ENCODE measurements around the gene CD151. TPM values are rescaled to one million over a fixed set of nuclear protein-coding genes. Genes with fewer than 3 reads are reported as not detected.

Gene CD151
- total RNA-seq, 1 experiment from 2014 or later: 296 TPM

DNA sequence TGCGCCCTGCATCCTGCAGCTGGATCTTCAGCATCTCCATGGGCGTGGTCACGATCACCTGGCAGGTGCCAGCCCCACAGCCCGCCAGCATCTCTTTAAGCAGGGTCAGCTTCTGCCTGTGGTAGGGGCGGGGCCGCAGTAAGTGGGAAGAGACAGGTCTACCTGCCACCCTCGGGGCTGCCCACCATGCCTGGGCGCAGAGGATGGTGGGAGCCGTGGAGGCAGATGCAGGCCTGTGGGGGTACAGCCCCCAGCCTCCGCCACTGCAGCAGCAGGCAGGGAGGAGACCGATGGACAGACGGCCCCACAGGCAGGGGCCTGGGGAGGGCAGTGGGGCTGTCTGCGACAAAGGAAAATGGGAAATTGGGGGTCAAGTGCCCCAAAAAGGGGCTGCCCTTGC is 39.9 kb upstream of the CD151 start (continued):
- no peak for TF ChIP-seq SP1 (IDR thresholded peaks at IDR 0.05; ENCODE audit: low read depth)
- TF ChIP-seq JUND (IDR thresholded peaks at IDR 0.05): no peak
- no peak for TF ChIP-seq CBX3 (IDR thresholded peaks at IDR 0.05; ENCODE audit: low read depth)
- no peak for TF ChIP-seq SIN3A (IDR thresholded peaks at IDR 0.05; ENCODE audit: low read depth)
- no peak for TF ChIP-seq SRF (IDR thresholded peaks at IDR 0.05; ENCODE audit: low read depth)

DNA sequence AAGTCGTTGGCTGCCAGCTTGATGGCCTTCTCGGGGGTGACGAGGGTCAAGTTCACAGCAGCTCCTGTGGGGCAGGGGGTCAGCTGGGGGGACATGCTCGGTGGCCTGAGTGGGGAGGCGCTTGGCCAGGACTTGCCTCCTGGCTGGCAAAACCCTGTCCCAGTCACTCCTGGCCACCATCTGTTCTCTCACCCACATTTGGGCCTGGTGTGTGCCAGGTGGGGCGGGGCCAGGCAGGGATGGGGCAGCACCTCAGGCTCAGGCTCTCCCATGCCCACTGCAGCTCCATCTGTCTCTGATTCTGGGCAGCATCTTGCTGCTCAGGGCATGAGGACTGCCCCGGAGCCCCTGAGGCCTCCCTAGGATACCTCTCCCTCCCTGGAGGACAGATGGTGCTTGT is 39.2 kb upstream of the CD151 start:
- no peaks in the 10 kb centered on the region for H4K20me1 ChIP-seq (ENCODE audit: insufficient read depth)
- no peak overlapping the region for H3K4me3 ChIP-seq (replicated peaks in 1 of 2; ENCODE audit: low read depth in 1 of 2, low read length in 2 of 2)
- CTCF ChIA-PET: no interaction called here
- H3K27me3 ChIP-seq (ENCODE audit: insufficient read depth, low read length): no peaks in the 10 kb centered on the region
- RAD21 ChIA-PET (ENCODE audit: low non-redundant PET in 1 of 2, low total read pairs in 2 of 2, uncharacterized antibody in 2 of 2, unreplicated experiment in 2 of 2): no interaction called here
- intact Hi-C loops (cut with micrococcal nuclease): no loop called here
- peak overlapping the region; percentile 29; the same call in 1 of the 2 replicates for H3K27ac ChIP-seq (ENCODE audit: low read depth, low read length)
- no peak overlapping the region for H3K4me2 ChIP-seq (ENCODE audit: low read length)
- POLR2A ChIA-PET: no interaction called here
- no peak overlapping the region for H2AFZ ChIP-seq (ENCODE audit: low read depth, low read length, poor library complexity, severe bottlenecking)
- H3K9me3 ChIP-seq (ENCODE audit: control insufficient read depth in 1 of 2, insufficient read depth in 1 of 2, low read depth in 1 of 2, low read length in 2 of 2): no peaks in the 10 kb centered on the region
- no TSS peak for BruUV-seq (replicated peaks)
- DNase-seq (ENCODE audit: low read depth, low spot score) (no peak), ATAC-seq (no peak)
- TF ChIP-seq EGR1 (IDR thresholded peaks at IDR 0.05; ENCODE audit: low read depth) (no peak), SIN3A (IDR thresholded peaks at IDR 0.05; ENCODE audit: low read depth) (no peak), CBX3 (IDR thresholded peaks at IDR 0.05; ENCODE audit: low read depth) (no peak), FOSL1 (IDR thresholded peaks at IDR 0.05; ENCODE audit: low read depth) (no peak), EZH2 (IDR thresholded peaks at IDR 0.05) (no peak), RAD21 (IDR thresholded peaks at IDR 0.05; ENCODE audit: low read depth) (no peak), ZFX (IDR thresholded peaks at IDR 0.05) (no peak), SP1 (IDR thresholded peaks at IDR 0.05; ENCODE audit: low read depth) (no peak)
- TF ChIP-seq, protein P1, sequence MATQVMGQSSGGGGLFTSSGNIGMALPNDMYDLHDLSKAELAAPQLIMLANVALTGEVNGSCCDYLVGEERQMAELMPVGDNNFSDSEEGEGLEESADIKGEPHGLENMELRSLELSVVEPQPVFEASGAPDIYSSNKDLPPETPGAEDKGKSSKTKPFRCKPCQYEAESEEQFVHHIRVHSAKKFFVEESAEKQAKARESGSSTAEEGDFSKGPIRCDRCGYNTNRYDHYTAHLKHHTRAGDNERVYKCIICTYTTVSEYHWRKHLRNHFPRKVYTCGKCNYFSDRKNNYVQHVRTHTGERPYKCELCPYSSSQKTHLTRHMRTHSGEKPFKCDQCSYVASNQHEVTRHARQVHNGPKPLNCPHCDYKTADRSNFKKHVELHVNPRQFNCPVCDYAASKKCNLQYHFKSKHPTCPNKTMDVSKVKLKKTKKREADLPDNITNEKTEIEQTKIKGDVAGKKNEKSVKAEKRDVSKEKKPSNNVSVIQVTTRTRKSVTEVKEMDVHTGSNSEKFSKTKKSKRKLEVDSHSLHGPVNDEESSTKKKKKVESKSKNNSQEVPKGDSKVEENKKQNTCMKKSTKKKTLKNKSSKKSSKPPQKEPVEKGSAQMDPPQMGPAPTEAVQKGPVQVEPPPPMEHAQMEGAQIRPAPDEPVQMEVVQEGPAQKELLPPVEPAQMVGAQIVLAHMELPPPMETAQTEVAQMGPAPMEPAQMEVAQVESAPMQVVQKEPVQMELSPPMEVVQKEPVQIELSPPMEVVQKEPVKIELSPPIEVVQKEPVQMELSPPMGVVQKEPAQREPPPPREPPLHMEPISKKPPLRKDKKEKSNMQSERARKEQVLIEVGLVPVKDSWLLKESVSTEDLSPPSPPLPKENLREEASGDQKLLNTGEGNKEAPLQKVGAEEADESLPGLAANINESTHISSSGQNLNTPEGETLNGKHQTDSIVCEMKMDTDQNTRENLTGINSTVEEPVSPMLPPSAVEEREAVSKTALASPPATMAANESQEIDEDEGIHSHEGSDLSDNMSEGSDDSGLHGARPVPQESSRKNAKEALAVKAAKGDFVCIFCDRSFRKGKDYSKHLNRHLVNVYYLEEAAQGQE (IDR thresholded peaks at IDR 0.05; ENCODE audit: low read depth): no peak
- TF ChIP-seq, protein P2, sequence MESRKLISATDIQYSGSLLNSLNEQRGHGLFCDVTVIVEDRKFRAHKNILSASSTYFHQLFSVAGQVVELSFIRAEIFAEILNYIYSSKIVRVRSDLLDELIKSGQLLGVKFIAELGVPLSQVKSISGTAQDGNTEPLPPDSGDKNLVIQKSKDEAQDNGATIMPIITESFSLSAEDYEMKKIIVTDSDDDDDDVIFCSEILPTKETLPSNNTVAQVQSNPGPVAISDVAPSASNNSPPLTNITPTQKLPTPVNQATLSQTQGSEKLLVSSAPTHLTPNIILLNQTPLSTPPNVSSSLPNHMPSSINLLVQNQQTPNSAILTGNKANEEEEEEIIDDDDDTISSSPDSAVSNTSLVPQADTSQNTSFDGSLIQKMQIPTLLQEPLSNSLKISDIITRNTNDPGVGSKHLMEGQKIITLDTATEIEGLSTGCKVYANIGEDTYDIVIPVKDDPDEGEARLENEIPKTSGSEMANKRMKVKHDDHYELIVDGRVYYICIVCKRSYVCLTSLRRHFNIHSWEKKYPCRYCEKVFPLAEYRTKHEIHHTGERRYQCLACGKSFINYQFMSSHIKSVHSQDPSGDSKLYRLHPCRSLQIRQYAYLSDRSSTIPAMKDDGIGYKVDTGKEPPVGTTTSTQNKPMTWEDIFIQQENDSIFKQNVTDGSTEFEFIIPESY (IDR thresholded peaks at IDR 0.05; ENCODE audit: extremely low read depth, insufficient replicate concordance, low read length): no peak
- TF ChIP-seq, protein P3, sequence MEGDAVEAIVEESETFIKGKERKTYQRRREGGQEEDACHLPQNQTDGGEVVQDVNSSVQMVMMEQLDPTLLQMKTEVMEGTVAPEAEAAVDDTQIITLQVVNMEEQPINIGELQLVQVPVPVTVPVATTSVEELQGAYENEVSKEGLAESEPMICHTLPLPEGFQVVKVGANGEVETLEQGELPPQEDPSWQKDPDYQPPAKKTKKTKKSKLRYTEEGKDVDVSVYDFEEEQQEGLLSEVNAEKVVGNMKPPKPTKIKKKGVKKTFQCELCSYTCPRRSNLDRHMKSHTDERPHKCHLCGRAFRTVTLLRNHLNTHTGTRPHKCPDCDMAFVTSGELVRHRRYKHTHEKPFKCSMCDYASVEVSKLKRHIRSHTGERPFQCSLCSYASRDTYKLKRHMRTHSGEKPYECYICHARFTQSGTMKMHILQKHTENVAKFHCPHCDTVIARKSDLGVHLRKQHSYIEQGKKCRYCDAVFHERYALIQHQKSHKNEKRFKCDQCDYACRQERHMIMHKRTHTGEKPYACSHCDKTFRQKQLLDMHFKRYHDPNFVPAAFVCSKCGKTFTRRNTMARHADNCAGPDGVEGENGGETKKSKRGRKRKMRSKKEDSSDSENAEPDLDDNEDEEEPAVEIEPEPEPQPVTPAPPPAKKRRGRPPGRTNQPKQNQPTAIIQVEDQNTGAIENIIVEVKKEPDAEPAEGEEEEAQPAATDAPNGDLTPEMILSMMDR (IDR thresholded peaks at IDR 0.05 in 2 of 3, conservative IDR thresholded peaks at IDR 0.05 in 1 of 3; ENCODE audit: borderline replicate concordance in 1 of 3, insufficient read depth in 1 of 3, low read depth in 2 of 3, low read length in 2 of 3): no peak
- peaks cover 29% of the 10 kb centered on the region for H3K79me2 ChIP-seq (ENCODE audit: insufficient read depth, low read length)
- H3K36me3 ChIP-seq (ENCODE audit: control insufficient read depth in 1 of 2, insufficient read depth in 2 of 2, low read length in 2 of 2): peaks cover 0 to 4% of the 10 kb centered on the region in 2 experiments; a peak in 1 of 4 replicates
- H3K4me1 ChIP-seq (ENCODE audit: control insufficient read depth in 1 of 2, insufficient read depth in 2 of 2, low read length in 2 of 2): peaks cover 20 to 51% of the 10 kb centered on the region in 2 experiments
- no peak overlapping the region for H3K9ac ChIP-seq (ENCODE audit: low read length)
- no peaks in the 10 kb centered on the region for H3K9me2 ChIP-seq (ENCODE audit: insufficient read depth)
